NCI-H2227 (cell line): Measurements from ENCODE around the gene ZNF467.

Source experiments
- DNase-seq: peaks from one replicate; lab custom pipeline; 2025; ENCODE audit not compliant: unreplicated experiment; lab: John Stamatoyannopoulos, UW

Gene ZNF467

GRCh38 chr7:149787428-149788299 is 14.3 kb upstream of the ZNF467 start:
- DNase-seq, result peak; percentile 70

- no peak for DNase-seq
Observed at GRCh38 chr7:149785983-149786382, 12.6 kb upstream of the ZNF467 start.

- DNase-seq, result no peak
Observed at GRCh38 chr7:149785402-149785801, 12.0 kb upstream of the ZNF467 start.

GRCh38 chr7:149784251-149784608 is 10.8 kb upstream of the ZNF467 start:
- DNase-seq, result no peak

- no peak for DNase-seq
Observed at GRCh38 chr7:149783386-149784250, 10.2 kb upstream of the ZNF467 start.

- no peak for DNase-seq
Observed at GRCh38 chr7:149782682-149783345, 9.4 kb upstream of the ZNF467 start.

GRCh38 chr7:149781921-149782320 is 8.5 kb upstream of the ZNF467 start:
- no peak for DNase-seq

- DNase-seq, result no peak
Observed at GRCh38 chr7:149780636-149781419, 7.4 kb upstream of the ZNF467 start.

- no peak for DNase-seq
Observed at GRCh38 chr7:149780056-149780455, 6.7 kb upstream of the ZNF467 start.

GRCh38 chr7:149779502-149779805 is 6.1 kb upstream of the ZNF467 start:
- DNase-seq, result no peak

- DNase-seq, result no peak
Observed at GRCh38 chr7:149778696-149779501, 5.5 kb upstream of the ZNF467 start.

- no peak for DNase-seq
Observed at GRCh38 chr7:149778327-149778637, 4.9 kb upstream of the ZNF467 start.

- no peak for DNase-seq
Observed at GRCh38 chr7:149777551-149778326, 4.4 kb upstream of the ZNF467 start.

- no peak for DNase-seq
Observed at GRCh38 chr7:149776848-149777407, 3.5 kb upstream of the ZNF467 start.

GRCh38 chr7:149776289-149776688 is 2.9 kb upstream of the ZNF467 start:
- no peak for DNase-seq

- DNase-seq, result no peak
Observed at GRCh38 chr7:149775176-149775556, 1.8 kb upstream of the ZNF467 start.

- DNase-seq, result peak; percentile 20
Observed at GRCh38 chr7:149774237-149775175, 1.1 kb upstream of the ZNF467 start.

GRCh38 chr7:149772956-149773434 is 393 bp downstream of the ZNF467 start:
- DNase-seq, result peak; percentile 56
